Gastroesophageal sphincter (tissue), 3 donors: ENCODE results near the gene EME1.

ENCODE experiments used
- CTCF ChIP-seq, 4 experiments: fragments of 200-600 bp in 2 of 4; fragments of 450-650 bp in 2 of 4; sonication (generic) in 1 of 4; IDR thresholded peaks; one replicate each; pipeline ENCODE4 v1.5.1; 2017 to 2019; ENCODE audit warnings: antibody characterized with exemption in 4 of 4, mild to moderate bottlenecking in 2 of 4, moderate library complexity in 2 of 4
- POLR2A ChIP-seq, 2 donors: fragments of 450-650 bp; IDR thresholded peaks; one replicate each; pipeline ENCODE4 v1.6.1; 2017; ENCODE audit warnings: antibody characterized with exemption in 2 of 2, mild to moderate bottlenecking in 2 of 2, moderate library complexity in 1 of 2
- POLR2AphosphoS5 ChIP-seq: sonication (generic); formaldehyde crosslinking; IDR thresholded peaks from one replicate; pipeline ENCODE4 v1.6.1; 2017; ENCODE audit warnings: antibody characterized with exemption

GRCh38 chr17:50346313-50347116 is 26.5 kb upstream of the EME1 start:
- TF ChIP-seq POLR2AphosphoS5 (no peak), POLR2A (IDR thresholded peaks at IDR 0.05) (no peak), CTCF (IDR thresholded peaks at IDR 0.05) (no peak)
